Breast epithelium (tissue), 4 donors: Measurements from ENCODE around the gene FRMD4A. TPM values are rescaled to one million over a fixed set of nuclear protein-coding genes. Genes with fewer than 3 reads are reported as not detected.

Experiments used
- DNase-seq, 2 donors: peaks; one replicate each; pipeline ENCODE4 v3.0.0-alpha.2; 2019; ENCODE audit warnings: low spot score in 2 of 2
- H3K27ac ChIP-seq, 2 donors: fragments of 200-600 bp; sonication (generic) in 1 of 2; one replicate each; pipeline ENCODE4 v1.5.1; 2016 to 2019; ENCODE audit warnings: mild to moderate bottlenecking in 1 of 2
- H3K27me3 ChIP-seq, 2 donors: fragments of 200-600 bp; sonication (generic) in 1 of 2; one replicate each; pipeline versions ENCODE4 v1.5.1 to v1.6.0; 2017 to 2019; ENCODE audit warnings: control low read depth in 1 of 2, mild to moderate bottlenecking in 1 of 2
- H3K36me3 ChIP-seq: fragments of 200-600 bp; one replicate; pipeline ENCODE4 v1.5.1; 2019
- H3K4me1 ChIP-seq, 2 donors: fragments of 200-600 bp; sonication (generic); one replicate each; pipeline ENCODE4 v1.5.1; 2016 to 2019; ENCODE audit warnings: control low read depth in 1 of 2
- H3K4me3 ChIP-seq, 3 donors: fragments of 200-600 bp; sonication (generic); 1 replicate in 2 of 3; 2 replicates in 1 of 3; pipeline ENCODE4 v1.5.1; 2016 to 2019; ENCODE audit warnings: mild to moderate bottlenecking in 3 of 3, moderate library complexity in 2 of 3
- H3K9me3 ChIP-seq, 2 donors: fragments of 200-600 bp; sonication (generic) in 1 of 2; one replicate each; pipeline ENCODE4 v1.5.1; 2016 to 2019; ENCODE audit warnings: control low read depth in 1 of 2
- POLR2A ChIP-seq: fragments of 450-650 bp; IDR thresholded peaks from one replicate; pipeline ENCODE4 v1.6.1; 2016; ENCODE audit warnings: antibody characterized with exemption, mild to moderate bottlenecking, moderate library complexity
- POLR2AphosphoS5 ChIP-seq, 3 donors: sonication (generic); formaldehyde crosslinking; IDR thresholded peaks; one replicate each; pipeline ENCODE4 v1.6.1; 2017; ENCODE audit warnings: antibody characterized with exemption in 3 of 3
- intact Hi-C: fragments of 100-400 bp; cut with DNase I; formaldehyde crosslinking; loops from one replicate; pipeline ENCODE4 v1.15.1; 2023; ENCODE audit warnings: low total_unique reads
- total RNA-seq, 3 donors: library from RNA; depleted of rRNA; stranded (reverse); fragments of >200 nt; gene quantifications; one replicate each; pipeline ENCODE4 v1.1.0, GENCODE V29; 2016
- TF ChIP-seq, protein P1 (sequence below), 3 donors: fragments of 450-650 bp; IDR thresholded peaks; one replicate each; pipeline ENCODE4 v1.5.1; 2016 to 2017; ENCODE audit warnings: antibody characterized with exemption in 3 of 3, mild to moderate bottlenecking in 3 of 3, moderate library complexity in 3 of 3

Gene FRMD4A
- total RNA-seq, 3 donors from 2014 or later: 27.5 to 107 (median 34.4) TPM

DNA sequence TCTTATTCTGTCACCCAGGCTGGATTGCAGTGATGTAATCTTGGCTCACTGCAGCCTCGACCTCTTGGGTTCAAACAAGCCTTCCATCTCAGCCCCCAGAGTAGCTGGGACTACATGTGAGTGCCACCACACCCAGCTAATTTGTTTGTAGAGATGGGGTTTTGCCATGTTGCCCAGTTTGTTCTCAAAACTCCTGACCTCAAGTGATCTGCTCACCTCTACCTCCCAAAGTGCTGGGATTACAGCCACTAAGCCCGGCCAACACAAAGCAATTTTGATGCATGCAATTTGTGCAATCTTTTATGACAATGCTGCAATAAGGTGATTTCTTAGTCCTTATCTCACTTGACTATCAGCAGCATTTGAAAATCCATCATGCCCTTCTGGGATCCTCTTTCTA, 333.1 kb downstream of the FRMD4A start:
- H3K27ac ChIP-seq: no peak overlapping the region
- intact Hi-C loops: no loop called here

DNA sequence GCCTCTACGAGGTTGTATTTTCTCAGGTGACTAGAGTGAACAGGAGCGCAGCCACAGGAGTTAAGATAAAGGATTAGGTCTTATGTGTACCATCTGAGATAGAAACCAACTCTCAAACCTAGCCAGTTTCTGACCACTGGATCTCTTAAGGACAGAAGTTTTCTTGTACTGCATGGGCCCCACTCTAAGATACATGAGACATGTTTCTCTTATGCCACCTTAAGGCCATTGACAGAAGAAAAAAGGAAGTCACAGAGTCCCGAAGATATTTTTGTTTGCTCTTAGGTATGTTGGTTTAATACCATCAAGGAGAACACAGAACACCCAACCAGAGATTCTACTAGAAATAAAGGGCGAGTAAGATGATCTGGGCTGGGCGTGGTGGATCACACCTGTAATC, 335.8 kb downstream of the FRMD4A start:
- H3K36me3 ChIP-seq: no peaks in the 10 kb centered on the region
- H3K27ac ChIP-seq: no peak overlapping the region
- no peaks in the 10 kb centered on the region for H3K27me3 ChIP-seq
- TF ChIP-seq, protein P1, sequence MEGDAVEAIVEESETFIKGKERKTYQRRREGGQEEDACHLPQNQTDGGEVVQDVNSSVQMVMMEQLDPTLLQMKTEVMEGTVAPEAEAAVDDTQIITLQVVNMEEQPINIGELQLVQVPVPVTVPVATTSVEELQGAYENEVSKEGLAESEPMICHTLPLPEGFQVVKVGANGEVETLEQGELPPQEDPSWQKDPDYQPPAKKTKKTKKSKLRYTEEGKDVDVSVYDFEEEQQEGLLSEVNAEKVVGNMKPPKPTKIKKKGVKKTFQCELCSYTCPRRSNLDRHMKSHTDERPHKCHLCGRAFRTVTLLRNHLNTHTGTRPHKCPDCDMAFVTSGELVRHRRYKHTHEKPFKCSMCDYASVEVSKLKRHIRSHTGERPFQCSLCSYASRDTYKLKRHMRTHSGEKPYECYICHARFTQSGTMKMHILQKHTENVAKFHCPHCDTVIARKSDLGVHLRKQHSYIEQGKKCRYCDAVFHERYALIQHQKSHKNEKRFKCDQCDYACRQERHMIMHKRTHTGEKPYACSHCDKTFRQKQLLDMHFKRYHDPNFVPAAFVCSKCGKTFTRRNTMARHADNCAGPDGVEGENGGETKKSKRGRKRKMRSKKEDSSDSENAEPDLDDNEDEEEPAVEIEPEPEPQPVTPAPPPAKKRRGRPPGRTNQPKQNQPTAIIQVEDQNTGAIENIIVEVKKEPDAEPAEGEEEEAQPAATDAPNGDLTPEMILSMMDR (IDR thresholded peaks at IDR 0.05): no peak
- TF ChIP-seq POLR2A (no peak), POLR2AphosphoS5 (IDR thresholded peaks at IDR 0.05) (no peak)
- DNase-seq: no peak
- H3K4me3 ChIP-seq: no peak overlapping the region
- no peaks in the 10 kb centered on the region for H3K9me3 ChIP-seq
- intact Hi-C loops: no loop called here
- H3K4me1 ChIP-seq: peaks cover 0 to 18% of the 10 kb centered on the region in 2 donors

More for the DNA sequence above, 333.1 kb downstream of the FRMD4A start:
- TF ChIP-seq, protein P1 (IDR thresholded peaks at IDR 0.05): no peak
- TF ChIP-seq POLR2A: no peak
- TF ChIP-seq POLR2AphosphoS5 (IDR thresholded peaks at IDR 0.05): no peak
- H3K36me3 ChIP-seq: no peaks in the 10 kb centered on the region
- H3K27me3 ChIP-seq: no peaks in the 10 kb centered on the region
- no peak for DNase-seq
- no peaks in the 10 kb centered on the region for H3K4me1 ChIP-seq
- H3K4me3 ChIP-seq: no peak overlapping the region
- H3K9me3 ChIP-seq: no peaks in the 10 kb centered on the region

DNA sequence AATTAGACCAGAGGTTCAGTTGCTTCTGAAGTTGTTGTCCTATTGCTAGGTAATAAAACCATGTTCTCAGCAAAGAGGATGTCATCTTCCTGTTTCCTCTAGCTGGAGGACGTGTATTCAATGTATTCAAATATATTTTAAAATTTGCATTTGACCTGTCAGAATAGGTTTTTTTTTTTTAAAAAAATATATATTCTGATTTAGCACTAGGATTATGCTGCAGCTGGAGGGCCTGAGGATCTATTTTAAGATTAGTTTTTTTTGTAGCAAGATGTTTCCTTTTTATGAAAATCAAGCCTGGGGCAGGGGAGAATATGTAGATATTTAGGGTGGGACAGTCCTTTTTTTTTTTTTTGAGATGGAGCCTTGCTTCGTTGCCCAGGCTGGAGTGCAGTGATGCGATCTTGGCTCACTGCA, 337.0 kb downstream of the FRMD4A start:
- no peak for DNase-seq
- intact Hi-C loops: no loop called here
- Histone ChIP-seq H3K27ac (peak overlapping the region; percentile 50 to 75), H3K9me3 (no peaks in the 10 kb centered on the region), H3K4me3 (no peak overlapping the region), H3K27me3 (no peaks in the 10 kb centered on the region), H3K4me1 (peaks cover 0 to 23% of the 10 kb centered on the region in 2 donors), H3K36me3 (no peaks in the 10 kb centered on the region)
- TF ChIP-seq POLR2AphosphoS5 (IDR thresholded peaks at IDR 0.05): no peak
- TF ChIP-seq, protein P1 (IDR thresholded peaks at IDR 0.05): no peak
- TF ChIP-seq POLR2A: no peak

DNA sequence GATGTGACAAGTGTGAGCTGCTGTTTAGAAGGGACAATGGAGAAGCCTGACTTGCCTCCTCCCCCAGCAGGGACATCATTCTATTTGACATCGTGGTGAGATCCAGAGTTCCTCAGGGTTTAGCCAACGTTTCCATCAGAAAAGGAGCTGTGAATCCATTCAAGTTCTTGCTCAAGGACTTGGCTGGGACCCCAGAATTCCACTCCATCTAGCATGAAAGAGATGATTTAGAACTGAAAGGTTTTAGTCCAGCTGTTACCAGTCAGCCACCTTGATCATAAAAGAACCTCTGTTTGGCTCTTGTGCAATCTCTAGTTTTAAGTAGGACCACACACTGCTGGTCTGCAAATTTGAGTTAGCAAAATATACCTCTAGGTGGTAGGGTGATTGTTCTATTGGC, 337.6 kb downstream of the FRMD4A start:
- intact Hi-C loops: no loop called here
- H3K4me3 ChIP-seq: no peak overlapping the region
- peak overlapping the region; percentile 50 to 75 for H3K27ac ChIP-seq
- no peaks in the 10 kb centered on the region for H3K36me3 ChIP-seq
- no peaks in the 10 kb centered on the region for H3K27me3 ChIP-seq
- TF ChIP-seq POLR2A (no peak), POLR2AphosphoS5 (IDR thresholded peaks at IDR 0.05) (peak in 1 of 3 donors; percentile 40)
- TF ChIP-seq, protein P1 (IDR thresholded peaks at IDR 0.05): no peak
- H3K4me1 ChIP-seq: peaks cover 0 to 23% of the 10 kb centered on the region in 2 donors
- H3K9me3 ChIP-seq: no peaks in the 10 kb centered on the region
- DNase-seq: peak in 1 of 2 donors; percentile 89

DNA sequence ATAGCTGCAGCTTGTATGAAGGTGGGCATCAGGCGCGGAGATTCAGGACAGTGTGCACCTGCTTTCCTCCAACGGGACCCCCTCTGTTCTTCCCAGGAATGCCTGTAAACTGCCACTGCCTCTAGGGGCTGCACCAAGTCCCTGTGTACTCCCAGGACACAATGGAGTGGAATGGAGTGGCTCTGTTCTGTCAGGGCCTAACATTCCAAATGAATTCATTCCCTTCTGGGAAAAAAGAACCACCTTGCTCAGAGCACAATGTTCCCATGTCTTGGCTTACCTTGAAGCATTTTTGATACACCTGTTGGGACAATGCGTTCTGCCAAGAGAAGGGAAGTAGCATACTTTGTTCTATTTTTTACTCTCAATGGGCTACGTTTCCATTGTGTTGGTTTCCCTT, 339.4 kb downstream of the FRMD4A start:
- Histone ChIP-seq H3K27ac (peak overlapping the region; percentile 81 to 90), H3K4me1 (peaks cover 0 to 23% of the 10 kb centered on the region in 2 donors), H3K27me3 (no peaks in the 10 kb centered on the region), H3K9me3 (no peaks in the 10 kb centered on the region), H3K4me3 (peak overlapping the region in 2 of 3 donors; percentile 16 to 51), H3K36me3 (no peaks in the 10 kb centered on the region)
- peak in 1 of 2 donors; percentile 57 for DNase-seq
- TF ChIP-seq, protein P1 (IDR thresholded peaks at IDR 0.05): no peak
- TF ChIP-seq POLR2A (no peak), POLR2AphosphoS5 (IDR thresholded peaks at IDR 0.05) (peak in 2 of 3 donors; percentile 53 to 65)
- intact Hi-C loops: no loop called here
